Fibroblast of pulmonary artery (primary cell): ENCODE measurements around the gene PIK3AP1.
A peak's percentile ranks its signal among the peaks of the same experiment; 100 is the strongest.

Source experiments
- DNase-seq: peaks from one replicate; pipeline ENCODE4 v3.0.0-alpha.2; 2010; ENCODE audit warnings: low read depth
- H3K4me3 ChIP-seq: replicated peaks from 2 replicates; pipeline ENCODE4 v1.5.1; 2011; ENCODE audit warnings: low read depth, mild to moderate bottlenecking, control low read depth, low read length, moderate library complexity
- TF ChIP-seq, protein P1 (sequence below): IDR thresholded peaks from 2 replicates; pipeline ENCODE4 v1.5.1; 2011; ENCODE audit warnings: mild to moderate bottlenecking, control low read depth, low read length, inconsistent platforms; ENCODE audit errors: missing control alignments

The PIK3AP1 gene

DNA sequence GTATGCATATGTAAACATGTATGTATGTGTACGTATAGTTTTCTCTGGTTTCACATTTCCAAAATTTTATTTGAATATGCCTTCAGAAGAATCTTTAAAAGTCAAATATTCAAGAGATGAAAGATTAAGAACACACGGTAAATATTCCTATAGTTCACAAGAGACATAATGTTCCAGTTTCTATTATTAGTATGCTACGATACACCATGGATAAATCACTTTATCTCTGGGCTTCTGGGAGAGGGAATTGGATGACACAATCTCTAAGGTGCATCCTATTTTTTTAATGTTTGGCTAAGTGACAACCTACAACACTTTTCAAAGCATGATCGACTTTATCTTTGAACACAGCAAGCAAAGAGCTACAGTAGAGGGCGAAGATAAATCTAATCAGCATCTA, 147.3 kb downstream of the PIK3AP1 start:
- H3K4me3 ChIP-seq: no peak overlapping the region
- DNase-seq: no peak
- TF ChIP-seq, protein P1, sequence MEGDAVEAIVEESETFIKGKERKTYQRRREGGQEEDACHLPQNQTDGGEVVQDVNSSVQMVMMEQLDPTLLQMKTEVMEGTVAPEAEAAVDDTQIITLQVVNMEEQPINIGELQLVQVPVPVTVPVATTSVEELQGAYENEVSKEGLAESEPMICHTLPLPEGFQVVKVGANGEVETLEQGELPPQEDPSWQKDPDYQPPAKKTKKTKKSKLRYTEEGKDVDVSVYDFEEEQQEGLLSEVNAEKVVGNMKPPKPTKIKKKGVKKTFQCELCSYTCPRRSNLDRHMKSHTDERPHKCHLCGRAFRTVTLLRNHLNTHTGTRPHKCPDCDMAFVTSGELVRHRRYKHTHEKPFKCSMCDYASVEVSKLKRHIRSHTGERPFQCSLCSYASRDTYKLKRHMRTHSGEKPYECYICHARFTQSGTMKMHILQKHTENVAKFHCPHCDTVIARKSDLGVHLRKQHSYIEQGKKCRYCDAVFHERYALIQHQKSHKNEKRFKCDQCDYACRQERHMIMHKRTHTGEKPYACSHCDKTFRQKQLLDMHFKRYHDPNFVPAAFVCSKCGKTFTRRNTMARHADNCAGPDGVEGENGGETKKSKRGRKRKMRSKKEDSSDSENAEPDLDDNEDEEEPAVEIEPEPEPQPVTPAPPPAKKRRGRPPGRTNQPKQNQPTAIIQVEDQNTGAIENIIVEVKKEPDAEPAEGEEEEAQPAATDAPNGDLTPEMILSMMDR: no peak

- TF ChIP-seq, protein P1: no peak
- H3K4me3 ChIP-seq: no peak overlapping the region
- DNase-seq: no peak
Observed at GRCh38 chr10:96570983-96571964, 149.0 kb downstream of the PIK3AP1 start.

- no peak for DNase-seq
- TF ChIP-seq, protein P1: no peak
- H3K4me3 ChIP-seq: no peak overlapping the region
Observed at GRCh38 chr10:96570511-96570910, 149.8 kb downstream of the PIK3AP1 start.

DNA sequence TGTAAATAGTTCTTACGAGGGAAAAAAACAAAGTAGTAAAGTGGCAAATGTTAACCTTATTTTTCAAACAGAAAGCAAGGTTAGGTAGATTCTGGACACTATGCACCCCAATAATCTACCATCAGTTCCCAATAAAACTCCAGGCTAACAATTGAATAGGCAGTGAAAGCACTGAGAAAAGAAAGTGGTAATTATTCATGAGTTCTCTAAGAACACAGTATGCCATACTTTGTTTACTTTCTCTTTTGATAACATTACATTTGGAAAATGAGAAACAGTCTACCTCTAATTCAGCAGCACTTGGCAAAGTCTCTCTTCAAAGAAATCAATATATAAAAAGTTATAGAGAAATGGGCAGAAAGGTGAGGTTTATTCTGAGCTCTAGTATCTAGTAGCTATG, 151.9 kb downstream of the PIK3AP1 start:
- H3K4me3 ChIP-seq: no peak overlapping the region
- TF ChIP-seq, protein P1: no peak
- DNase-seq: no peak

DNA sequence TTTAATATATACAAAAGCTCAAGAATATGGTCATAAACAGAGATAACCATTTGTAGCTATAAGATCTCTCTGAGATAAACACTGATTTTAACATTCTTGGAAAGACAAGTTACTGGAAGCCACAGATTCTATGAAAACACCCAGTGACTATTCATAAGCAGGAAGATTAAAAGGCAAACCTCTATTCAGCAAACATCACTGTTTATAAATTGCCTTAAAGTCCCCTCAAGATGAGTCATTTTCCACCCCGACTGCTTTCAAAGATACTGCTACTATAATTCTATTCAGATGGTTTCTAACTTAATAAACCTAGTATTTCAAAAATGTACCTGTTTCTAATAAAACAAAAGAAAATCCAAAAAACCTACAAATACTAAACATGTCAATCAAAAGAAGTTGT, 154.5 kb downstream of the PIK3AP1 start:
- peak; percentile 49 for DNase-seq
- H3K4me3 ChIP-seq: no peak overlapping the region
- TF ChIP-seq, protein P1: no peak

- no peak overlapping the region for H3K4me3 ChIP-seq
- TF ChIP-seq, protein P1: no peak
- peak; percentile 45 for DNase-seq
Observed at GRCh38 chr10:96560966-96561887, 159.1 kb downstream of the PIK3AP1 start.
